NCI-H2227 (cell line): ENCODE results near the gene RAB4A.

Experiments used
- DNase-seq: peaks from one replicate; lab custom pipeline; 2025; ENCODE audit not compliant: unreplicated experiment; lab: John Stamatoyannopoulos, UW

Gene RAB4A

DNA sequence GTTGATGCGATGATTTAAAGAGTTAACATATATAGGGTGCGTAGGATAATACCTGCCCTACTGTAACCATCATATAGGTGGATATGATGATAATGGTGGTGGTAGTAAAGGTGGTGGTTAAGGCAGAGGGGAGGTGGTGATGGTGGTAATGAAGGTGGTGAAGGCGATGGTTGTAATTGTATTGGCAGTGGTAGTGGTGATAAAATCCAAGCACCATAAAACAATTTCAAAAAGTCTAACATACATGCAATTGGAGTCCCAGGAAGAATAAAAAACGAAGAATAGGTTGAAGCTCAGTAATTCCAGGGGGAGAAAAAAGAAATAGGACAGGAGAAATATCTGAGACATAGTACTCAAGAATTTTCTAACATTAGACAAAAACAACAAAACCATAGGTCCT, 27.3 kb upstream of the RAB4A start:
- DNase-seq: no peak

DNA sequence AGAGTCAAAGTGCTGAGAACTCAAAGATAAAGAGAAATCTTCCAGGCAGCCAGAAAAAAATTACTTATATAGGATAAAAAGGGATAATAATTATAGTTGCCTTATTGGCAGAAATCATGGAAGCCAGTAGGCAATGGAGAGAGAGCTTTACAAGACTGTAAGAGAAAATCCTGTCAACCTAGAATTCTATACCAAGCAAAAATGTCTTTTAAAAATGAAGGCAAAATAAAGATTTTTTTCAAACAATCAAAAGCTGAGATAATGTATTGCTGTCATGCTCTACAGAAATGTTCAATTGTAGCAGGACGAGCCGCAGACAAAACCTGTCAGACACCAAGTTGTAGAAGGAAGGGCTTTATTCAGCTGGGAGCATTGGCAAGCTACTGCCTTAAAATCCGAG, 26.8 kb upstream of the RAB4A start:
- no peak for DNase-seq

DNA sequence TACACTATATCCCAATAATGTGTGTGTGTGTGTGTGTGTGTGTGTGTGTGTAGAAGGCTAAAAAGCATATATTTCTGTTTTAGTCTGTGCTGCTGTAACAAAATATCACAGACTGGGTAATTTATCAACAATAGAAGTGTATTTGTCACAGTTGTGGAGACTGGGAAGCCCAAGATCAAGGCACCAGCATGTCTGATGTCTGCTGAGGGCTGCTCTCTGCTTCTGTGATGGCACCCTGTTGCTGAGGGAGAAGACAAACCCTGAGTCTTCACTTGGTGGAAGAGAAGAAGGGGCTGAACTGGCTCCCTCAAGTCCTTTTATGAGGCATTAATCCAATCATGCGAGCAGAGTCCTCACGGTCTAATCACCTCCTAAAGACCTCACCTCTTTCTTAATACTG, 23.0 kb upstream of the RAB4A start:
- DNase-seq: no peak

DNA sequence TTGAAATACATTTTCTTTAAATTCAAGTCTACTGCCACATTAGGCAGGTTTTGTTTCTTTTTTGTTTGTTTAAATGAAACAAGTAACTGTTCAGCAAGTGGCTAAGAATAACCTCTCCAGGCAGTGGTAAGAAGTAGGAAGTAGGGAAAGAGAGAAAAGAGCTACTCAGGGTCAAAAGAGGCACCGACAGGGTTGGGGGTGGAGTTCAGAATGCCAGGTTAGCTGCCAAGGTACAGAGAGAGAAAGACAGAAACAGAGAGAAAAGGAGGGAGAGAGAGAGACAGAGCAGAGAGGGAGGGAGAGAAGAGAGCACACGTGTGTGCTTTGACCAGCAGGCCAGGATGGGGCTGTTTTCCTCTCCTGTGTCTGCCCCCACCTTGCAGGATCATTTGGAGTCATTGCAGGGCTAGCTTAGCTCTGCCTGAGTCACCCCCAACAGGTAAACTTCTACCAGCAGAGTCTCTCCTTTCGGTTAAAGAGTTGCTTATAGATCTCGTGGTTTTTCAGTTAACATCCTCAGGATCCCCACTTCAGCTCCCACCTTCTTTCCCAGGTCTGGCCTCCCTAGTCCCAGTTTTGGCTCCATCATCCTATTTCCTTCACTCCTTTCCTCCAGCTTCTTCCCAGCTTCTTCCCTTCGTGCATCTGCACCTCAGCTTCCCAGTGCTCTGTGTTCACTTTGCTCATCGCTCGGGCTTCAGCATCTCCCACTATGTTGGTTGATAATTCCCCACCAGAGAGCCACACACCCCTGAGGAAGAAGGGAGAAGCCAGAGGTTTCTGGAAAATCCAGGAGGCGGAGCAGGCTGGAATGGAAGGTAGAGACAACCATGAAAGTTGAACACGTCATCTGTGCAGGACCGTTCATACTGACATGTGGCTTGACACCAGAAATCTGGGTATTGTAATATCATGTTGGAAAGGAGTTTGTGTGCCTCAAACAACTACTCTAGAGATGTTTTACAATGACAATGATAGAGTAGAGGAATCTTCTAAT, 21.8 kb upstream of the RAB4A start:
- DNase-seq: no peak

DNA sequence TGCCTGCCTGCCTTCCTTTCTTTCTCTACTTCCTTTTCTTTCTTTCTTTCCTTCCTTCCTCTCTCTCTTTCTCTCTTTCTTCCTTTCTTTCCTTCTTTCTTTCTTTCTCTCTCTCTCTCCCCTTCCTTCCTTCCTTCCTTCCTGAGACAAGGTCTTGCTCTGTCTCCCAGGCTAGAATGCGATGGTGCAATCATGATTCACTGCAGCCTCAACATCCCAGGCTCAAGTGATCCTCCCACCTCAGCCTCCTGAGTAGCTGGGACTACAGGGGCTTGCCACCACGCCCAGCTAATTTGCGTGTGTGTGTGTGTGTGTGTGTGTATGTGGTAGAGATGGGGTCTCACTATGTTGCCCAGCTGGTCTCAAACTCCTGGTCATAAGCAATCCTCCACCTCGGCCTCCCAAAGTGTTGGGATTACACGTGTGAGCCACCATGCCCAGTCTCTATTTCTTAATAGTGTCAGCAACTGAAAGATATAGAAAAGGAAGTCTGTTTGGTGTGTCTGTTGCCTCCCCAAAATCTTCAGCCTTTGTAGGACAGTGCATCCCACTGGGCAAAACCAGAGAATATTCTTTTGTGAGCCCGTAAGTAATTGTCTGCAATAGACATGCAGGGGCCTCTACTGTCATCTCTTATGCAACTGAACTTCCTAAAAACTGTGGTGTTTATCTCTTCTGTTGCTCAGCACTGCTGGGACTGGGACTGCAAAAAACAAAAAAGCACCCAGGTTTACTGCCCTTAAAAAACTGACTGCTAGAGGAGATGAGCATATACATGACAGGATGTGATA, 20.9 kb upstream of the RAB4A start:
- no peak for DNase-seq

DNA sequence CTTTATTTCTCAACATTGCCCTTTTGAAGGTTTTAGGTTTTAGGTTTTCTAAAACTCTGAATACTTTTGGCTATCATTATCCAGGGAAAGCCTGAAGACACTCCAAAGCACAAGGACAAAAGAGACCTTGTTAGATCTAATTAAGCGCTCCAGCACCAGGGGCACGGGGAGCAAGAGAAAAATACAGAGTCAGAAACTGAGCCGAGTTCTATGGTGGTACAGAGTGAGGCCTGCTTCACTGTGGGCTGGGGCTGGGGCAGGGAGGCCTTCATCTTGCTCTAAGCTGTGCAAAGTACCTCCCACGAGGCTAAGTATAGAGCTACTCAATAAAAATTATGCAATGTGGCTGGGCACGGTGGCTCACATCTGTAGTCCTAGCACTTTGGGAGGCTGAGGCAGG, 19.7 kb upstream of the RAB4A start:
- peak; percentile 9 for DNase-seq

DNA sequence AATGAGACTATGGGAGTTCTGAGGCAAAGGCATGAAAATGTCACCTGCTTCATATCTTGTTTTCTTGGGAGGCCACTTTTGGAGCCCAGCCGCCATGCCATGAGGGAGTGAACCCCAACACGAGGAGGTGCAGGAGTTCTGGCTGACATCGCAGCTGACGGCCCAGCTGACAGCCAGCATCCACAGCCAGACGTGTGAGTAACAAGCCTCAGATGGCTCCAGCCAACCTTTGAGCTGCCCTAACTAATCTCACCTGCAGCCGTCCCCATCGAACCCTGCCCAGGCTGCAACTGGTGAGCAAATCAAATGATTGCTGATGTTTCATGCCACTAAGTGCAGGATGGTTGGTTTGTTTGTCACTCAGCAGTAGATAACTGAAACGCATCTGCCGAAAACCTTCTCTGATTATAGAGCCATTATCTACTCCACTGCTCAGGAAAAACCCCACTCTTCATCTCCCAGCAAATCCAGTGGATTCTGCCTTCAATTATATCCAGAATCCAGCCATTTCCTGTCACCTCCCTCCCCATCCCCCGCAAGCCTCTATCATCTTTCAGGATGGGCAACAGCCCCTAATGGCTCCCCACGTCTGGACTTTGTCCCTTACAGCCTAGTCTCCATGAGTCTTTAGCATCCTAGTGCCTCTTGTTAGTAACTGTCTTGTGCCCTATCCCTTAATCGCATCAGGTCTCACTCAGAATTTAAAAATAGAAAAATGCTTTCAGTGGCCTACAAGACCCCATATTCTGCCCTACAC, 18.5 kb upstream of the RAB4A start:
- peak; percentile 31 for DNase-seq

DNA sequence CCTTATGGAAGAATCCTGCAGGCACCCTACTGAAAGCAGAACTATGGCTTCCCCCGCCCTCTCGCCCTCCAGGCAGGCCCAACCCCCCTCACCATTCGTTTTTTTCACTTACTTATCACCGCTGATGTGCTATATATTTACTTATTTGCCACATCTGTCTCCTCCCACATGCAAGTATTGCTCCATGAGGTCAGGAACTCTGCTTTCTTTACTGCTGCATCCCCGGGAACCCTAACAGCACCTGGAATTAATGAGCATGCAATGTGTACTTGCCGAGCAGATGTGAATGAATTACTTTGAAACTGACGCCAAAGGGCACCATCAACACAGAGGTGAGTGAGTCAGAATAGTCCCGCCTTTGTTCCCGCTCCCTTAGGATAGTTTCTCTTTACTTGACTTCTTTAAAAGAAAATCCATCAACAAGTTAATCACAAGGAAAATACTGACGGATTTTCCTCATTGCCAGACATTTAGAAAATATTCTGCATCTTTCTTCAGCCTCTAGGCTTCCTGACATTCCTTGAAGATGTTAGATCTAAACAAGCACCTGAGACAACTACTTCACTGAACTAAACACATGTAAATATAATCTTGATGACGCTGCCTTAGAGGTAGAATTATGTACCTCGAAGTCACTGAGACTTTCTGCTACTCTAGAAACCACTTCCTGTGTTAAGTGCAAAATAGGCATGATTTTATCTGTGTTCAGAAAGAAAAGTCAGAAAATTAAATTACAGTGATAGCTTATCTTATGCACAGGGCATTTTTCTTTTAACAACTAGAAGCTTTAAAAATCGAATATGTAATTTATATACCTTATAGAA, 17.5 kb upstream of the RAB4A start:
- peak; percentile 67 for DNase-seq

DNA sequence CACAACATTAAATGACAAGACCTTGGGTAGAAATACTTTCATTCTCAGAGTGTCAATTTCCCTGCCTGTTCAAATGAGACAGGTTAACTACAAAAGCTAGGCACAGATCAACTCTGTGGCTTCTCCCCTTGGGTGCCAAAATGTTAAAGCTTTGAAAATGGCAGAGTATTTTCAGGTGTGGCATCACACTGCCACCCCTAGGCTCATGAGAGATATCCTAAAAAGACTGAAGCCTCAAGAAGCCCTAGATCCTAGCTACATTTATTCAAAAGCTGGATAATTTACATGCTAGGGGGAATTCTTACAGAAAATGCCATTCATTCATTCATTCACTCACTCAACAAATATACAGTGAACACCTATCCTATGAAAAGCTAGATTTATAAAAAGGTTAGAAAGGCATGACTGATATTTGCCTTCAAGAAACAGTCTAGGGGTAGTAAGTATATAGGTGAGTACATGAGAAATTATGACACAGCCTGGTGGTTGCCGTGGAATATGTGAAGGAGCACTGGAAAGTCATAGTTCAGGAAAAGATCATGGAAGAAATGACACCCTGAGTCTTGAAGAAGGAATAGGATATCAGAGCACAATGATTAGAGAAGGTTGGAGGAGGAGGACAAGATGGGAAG, 15.9 kb upstream of the RAB4A start:
- peak; percentile 17 for DNase-seq

DNA sequence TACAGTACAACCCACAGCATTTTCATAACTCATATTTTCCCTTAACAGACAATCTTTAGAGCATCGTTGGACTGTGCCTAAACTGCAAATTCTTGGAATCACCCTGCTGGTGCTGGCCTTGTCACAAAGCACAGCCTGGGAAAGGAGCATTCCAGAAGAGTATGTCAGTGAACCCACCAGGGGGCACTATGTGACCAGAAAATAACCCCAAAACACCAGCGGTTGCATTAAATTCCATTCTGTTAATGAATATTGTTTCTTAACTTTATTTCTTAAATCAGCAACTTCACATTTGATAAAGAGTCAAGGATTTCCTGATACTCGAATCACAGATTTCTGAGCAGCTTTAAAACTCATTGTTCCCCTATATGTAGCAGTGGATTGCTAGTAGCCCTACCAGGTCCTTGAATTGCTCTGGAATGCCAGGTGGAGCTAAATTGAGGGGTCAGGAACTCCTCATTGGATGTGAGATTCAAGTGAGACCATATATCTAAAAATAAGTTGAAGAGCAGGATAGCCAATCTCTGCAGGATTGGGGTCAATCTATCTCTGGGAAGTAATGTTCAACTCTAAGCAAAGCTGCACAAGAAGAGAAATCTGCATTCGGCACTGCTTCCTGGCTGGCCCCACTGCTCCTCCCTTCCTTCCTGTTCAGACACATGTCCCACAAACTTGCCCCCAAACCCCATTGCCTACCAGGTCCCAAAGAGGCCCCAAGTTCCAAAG, 12.7 kb upstream of the RAB4A start:
- peak; percentile 72 for DNase-seq

DNA sequence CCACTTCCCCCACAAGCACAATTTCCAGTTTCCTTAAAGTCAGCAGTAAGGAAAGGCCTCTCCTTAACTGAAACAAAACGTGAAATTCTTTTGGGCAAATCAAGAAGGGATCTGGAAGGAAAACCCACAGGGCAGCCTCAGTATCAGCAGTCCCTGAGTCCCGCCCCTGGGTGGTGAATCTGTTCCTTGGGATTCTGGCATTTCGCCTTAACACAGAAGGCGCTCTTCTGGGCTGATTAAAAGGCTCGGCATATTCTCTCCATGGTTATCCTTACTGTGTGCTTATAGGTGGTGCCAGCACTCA, 12.2 kb upstream of the RAB4A start:
- DNase-seq: no peak

DNA sequence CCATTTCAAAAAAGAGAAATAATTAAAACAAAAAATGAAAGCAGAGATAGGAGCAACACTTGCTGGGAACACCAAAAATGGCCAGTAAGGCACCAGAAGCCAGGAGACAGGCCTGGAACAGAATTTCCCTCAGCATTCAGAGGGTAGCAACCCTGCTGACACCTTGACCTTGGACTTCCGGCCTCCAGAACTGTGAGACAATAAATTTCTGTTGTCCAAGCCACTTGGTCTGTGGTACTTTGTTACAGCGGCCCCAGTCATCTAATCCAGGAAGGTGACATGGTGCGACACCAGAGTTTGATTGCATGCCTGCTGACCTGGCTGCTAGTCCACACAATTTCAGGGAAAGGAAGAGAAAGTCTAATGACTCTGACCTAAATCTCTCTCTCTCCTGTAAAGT, 10.6 kb upstream of the RAB4A start:
- no peak for DNase-seq

DNA sequence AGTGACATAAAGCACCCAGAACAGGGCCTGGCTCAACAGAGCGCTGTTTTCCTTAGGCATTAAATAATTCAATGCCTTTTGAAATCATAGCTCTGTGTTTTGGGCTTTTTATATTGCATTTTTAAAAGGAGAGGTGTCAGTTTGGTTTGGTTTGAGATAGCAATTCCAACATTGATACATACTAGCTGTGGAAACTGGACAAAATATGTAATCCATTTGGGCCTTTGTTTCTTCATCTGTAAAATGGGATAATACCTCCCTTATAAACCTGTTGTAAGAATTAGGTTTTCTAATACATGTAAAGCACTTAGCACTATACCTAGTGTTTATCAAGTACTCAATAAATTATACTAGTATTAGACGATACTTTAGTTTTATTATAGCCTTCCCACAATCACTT, 8.7 kb upstream of the RAB4A start:
- DNase-seq: no peak

DNA sequence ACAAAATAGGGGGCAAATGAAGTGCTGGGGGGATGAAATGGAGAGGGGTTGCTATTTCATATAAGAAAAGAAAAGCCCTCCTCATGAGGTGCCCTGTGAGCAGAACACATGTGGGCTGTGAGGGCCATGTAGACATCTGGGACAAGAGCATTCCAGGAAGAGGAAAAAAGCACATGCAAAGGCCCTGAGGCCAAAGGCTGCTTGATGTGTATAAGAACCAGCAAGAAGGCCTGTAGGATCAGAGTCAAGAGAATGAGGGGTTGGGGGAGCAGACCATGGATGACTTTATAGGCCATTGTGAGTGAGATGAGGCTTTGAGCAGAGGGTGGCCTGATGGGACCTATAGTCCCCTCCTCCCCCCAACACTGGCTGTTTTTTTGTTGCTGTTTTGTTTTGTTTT, 7.7 kb upstream of the RAB4A start:
- DNase-seq: no peak

DNA sequence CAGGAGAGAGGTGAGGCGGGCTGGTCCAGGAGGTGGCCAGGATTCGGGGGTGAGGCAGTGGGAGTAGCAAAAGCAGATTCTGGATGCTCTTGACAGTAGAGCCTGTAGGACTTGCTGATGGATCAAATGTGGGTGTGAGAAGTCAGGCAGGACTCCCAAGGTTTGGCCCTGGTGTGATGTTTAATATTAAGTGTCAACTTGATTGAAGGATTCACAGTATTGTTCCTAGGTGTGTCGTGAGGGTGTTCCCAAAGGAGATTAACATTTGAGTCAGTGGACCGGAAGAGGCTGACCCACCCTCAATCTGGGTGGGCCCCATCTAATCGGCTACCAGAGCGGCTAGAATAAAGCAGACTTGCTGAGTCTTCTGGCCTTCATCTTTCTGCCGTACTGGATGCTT, 6.8 kb upstream of the RAB4A start:
- DNase-seq: no peak

DNA sequence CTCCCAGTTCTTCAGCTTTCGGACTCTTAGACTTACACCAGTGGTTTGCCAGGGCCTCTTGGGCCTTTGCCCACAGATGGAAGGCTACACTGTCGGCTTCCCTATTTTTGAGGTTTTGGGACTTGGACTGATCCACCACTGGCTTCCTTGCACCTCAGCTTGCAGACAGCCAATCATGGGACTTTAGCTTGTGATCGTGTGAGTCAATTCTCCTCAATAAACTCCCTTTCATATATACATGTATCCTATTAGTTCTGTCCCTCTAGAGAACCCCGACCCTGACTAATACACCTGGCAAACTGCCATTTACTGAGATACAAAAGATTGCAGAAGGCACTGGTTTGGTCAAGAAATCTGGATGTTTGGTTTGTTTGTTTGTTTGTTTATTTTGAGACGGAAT, 6.4 kb upstream of the RAB4A start:
- DNase-seq: no peak

DNA sequence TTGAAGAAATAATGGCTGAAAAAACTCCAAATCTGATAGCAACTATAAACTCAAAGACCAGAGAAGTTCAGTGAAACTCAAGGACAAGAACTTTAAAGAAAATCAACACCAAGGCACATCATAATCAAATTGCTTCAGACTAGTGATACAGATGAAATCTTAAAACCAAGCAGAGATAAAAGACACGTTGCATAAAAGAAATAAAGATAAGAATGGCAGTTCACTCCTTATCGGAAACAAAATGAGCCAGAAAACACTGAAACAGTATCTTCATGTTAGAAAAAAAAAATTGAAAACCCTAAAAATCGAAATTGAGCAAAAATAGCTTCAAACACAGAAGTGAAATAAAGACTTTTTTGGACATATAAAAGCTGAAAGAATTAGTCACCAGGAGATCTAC, 4.6 kb upstream of the RAB4A start:
- DNase-seq: no peak

DNA sequence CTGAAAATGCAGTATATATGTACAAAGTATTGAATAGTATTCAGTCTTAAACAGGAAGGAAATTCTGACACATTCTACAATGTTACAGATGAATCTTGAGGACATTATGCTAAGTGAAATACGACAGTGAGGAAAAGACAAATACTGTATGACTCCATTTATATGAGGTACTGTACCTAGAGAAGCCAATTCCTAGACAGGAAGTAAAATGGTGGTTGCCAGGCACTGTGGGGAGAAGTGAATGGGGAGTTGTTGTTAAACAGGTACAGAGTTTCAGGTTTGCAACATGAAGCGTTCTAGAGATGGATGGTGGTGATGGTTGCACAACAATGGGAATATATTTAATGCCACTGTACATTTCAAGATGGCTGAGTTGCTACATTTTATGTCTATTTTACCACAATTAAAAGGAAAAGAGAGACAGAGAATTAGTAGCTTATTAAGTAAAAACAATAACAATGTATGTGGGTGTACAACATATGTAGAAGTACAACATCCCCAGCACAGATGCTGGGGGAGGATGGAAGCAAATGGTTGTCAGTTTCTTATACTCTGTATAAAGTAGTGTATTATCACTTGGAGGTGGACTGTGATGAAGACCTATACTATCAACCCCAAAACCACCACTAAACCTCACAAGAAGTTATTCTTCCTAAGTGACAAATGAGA, 3.9 kb upstream of the RAB4A start:
- DNase-seq: no peak

DNA sequence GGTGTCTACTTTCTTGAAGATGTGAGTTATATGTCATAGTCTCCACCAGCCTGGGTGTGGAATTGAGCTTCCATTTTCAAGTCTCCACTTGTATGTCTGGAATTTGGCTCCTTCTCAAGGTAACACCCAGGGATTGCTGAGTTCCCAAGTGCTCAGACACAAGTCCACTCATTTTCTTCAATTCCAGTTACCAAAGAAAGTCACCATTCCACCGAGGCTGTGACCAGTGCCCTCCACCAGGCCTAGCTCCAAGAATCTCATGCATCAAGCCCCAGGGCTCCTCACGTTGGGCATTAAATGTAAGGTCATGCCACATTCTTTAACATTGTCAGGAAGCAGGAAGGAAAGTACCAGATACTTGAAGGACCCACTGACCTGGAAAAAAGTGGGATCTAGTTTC, 2.4 kb upstream of the RAB4A start:
- no peak for DNase-seq
